ENCODE results near the gene TTC9. TPM values are rescaled to one million over a fixed set of nuclear protein-coding genes. Genes with fewer than 3 reads are reported as not detected.

The TTC9 gene
- total RNA-seq, 2 experiments from 2014 or later, result 7.8 to 11.8 TPM

DNA sequence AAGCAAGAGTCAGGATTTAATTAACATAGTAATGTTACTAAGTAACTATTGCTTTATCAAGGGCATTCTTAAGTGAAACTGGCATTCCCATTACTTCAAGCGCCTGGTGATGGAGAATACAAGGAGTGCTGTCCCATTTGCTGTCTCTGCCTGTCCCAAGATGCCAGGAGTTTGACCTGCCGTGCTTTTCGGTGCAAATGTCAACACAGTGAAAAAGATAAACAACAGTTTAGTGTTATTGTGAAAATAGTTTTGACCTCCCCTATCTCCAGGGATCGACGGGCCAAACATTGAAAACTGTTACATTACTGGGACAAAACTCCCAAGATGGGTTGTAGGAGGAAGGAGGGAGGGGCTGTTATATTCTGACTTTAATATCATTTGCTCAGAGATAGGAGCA lies 74.8 kb downstream of the TTC9 start:
- peaks cover 7% of the 10 kb centered on the region for H3K4me1 Mint-ChIP-seq
- no peak for DNase-seq
- H3K27me3 Mint-ChIP-seq, result peaks cover 15% of the 10 kb centered on the region
- CTCF ChIA-PET, result no interaction called here
- ATAC-seq, result no peak
- no peaks in the 10 kb centered on the region for H3K9me3 Mint-ChIP-seq (ENCODE audit: low read depth)
- H3K27ac Mint-ChIP-seq, result no peak overlapping the region
- H3K36me3 Mint-ChIP-seq, result no peaks in the 10 kb centered on the region
- no peak overlapping the region for H3K4me3 Mint-ChIP-seq

DNA sequence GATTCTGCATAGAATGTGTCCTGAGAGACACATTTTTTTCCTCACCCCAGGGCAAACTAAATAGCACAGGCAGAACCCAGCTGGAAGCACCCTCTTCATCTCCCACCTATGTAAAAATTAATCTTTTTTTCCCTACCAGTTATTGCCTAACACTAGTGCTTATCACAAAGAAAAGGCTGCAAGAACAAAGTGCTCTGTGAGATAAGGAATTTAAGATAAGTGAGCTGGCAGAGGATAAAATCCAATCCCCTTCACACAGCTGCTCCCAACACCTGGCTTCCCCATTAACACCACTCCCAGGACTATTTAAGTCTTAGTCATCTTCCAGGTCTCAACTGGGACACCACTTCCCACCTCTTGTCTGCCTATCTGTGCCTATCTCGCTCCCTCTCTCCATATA lies 75.2 kb downstream of the TTC9 start:
- Mint-ChIP-seq H3K4me1 (peaks cover 7% of the 10 kb centered on the region), H3K9me3 (ENCODE audit: low read depth) (no peaks in the 10 kb centered on the region), H3K36me3 (no peaks in the 10 kb centered on the region), H3K27me3 (peaks cover 15% of the 10 kb centered on the region), H3K4me3 (no peak overlapping the region), H3K27ac (no peak overlapping the region)
- CTCF ChIA-PET, result no interaction called here
- ATAC-seq, result no peak
- no peak for DNase-seq

GRCh38 chr14:70718383-70719118 lies 76.8 kb downstream of the TTC9 start:
- peaks cover 15% of the 10 kb centered on the region for H3K27me3 Mint-ChIP-seq
- DNase-seq (no peak), ATAC-seq (no peak)
- H3K36me3 Mint-ChIP-seq, result no peaks in the 10 kb centered on the region
- no peak overlapping the region for H3K27ac Mint-ChIP-seq
- peaks cover 6% of the 10 kb centered on the region for H3K4me1 Mint-ChIP-seq
- H3K9me3 Mint-ChIP-seq (ENCODE audit: low read depth), result no peaks in the 10 kb centered on the region
- CTCF ChIA-PET, result interaction anchor here (1.2 kb wide), 1 partner anchor 99 kb away, joined by 6 read pairs; no protein-coding TSS in a partner anchor
- H3K4me3 Mint-ChIP-seq, result no peak overlapping the region

- H3K4me1 Mint-ChIP-seq, result no peaks in the 10 kb centered on the region
- H3K27ac Mint-ChIP-seq, result no peak overlapping the region
- CTCF ChIA-PET, result no interaction called here
- ATAC-seq, result no peak
- no peaks in the 10 kb centered on the region for H3K36me3 Mint-ChIP-seq
- H3K9me3 Mint-ChIP-seq (ENCODE audit: low read depth), result no peaks in the 10 kb centered on the region
- peaks cover 6% of the 10 kb centered on the region for H3K27me3 Mint-ChIP-seq
- no peak overlapping the region for H3K4me3 Mint-ChIP-seq
- no peak for DNase-seq
Observed at GRCh38 chr14:70721542-70721941, 79.8 kb downstream of the TTC9 start.

DNA sequence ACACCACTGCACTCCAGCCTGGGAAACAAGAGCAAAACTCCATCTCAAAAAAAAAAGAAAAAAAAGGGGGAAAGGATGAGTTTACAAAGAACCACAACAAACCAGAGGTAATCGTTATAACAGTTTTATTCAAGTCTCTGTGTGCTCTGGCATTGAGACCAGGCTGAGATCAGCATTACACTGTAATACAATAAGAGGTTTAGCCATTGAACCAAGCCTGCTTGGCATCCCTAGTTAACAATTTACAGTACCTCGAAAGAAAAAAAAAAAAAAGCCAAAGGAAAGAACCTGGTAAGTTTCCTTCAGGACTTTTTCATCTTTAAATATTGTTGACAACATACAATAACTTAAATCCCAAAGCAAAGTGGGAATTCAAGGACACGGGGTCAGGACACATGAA lies 80.7 kb downstream of the TTC9 start:
- DNase-seq, result no peak
- Mint-ChIP-seq H3K4me3 (no peak overlapping the region), H3K27ac (no peak overlapping the region), H3K9me3 (ENCODE audit: low read depth) (no peaks in the 10 kb centered on the region), H3K27me3 (no peaks in the 10 kb centered on the region), H3K36me3 (no peaks in the 10 kb centered on the region), H3K4me1 (no peaks in the 10 kb centered on the region)
- no peak for ATAC-seq
- CTCF ChIA-PET, result interaction anchor here (1.5 kb wide), 1 partner anchor 9 kb away, joined by 5 read pairs; no protein-coding TSS in a partner anchor

DNA sequence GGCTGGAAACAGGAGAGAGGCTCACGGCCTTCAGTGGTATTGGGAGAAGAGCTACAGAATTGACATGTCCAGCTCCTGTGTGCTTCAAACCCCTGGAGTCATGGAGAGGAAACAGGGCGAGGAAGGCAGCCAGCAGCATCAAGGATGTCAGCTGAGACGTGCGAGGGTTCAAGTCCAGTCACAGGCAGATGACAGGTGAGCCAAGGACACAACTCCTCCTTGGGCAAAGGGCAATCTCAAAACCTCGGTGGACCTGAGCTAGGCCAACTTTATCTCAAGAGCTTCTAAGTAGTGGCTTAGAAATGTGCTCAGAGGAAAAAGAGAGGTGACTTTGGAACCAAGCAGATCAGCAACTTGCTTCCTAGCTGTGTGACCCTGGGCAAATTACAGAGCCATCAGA lies 81.6 kb downstream of the TTC9 start:
- no peaks in the 10 kb centered on the region for H3K36me3 Mint-ChIP-seq
- CTCF ChIA-PET, result interaction anchor here (1.5 kb wide), 1 partner anchor 10 kb away, joined by 5 read pairs; no protein-coding TSS in a partner anchor
- H3K4me3 Mint-ChIP-seq, result no peak overlapping the region
- no peak for ATAC-seq
- no peaks in the 10 kb centered on the region for H3K27me3 Mint-ChIP-seq
- no peaks in the 10 kb centered on the region for H3K4me1 Mint-ChIP-seq
- H3K9me3 Mint-ChIP-seq (ENCODE audit: low read depth), result no peaks in the 10 kb centered on the region
- H3K27ac Mint-ChIP-seq, result no peak overlapping the region
- DNase-seq, result no peak

DNA sequence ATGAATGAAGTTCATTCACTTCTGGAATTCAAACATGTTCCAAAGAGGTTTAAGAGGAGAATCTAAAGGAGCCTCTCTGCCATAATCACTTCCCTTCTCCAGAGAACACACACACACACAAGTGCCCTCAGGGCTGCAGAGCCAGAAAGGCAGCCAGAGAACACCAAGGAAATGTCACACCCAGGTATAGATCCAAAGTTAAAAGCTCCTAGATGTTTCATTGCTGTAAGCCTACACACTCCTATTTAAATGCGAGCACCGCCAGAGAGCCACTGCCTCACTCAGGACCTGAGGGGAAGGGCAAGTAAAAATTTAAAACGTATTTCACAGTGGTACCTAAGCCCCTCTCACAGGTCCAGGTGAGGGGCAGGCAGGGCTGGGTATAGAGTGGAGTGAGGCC lies 82.4 kb downstream of the TTC9 start:
- CTCF ChIA-PET, result no interaction called here
- Mint-ChIP-seq H3K27ac (no peak overlapping the region), H3K36me3 (no peaks in the 10 kb centered on the region), H3K4me3 (no peak overlapping the region), H3K9me3 (ENCODE audit: low read depth) (no peaks in the 10 kb centered on the region), H3K4me1 (no peaks in the 10 kb centered on the region), H3K27me3 (no peaks in the 10 kb centered on the region)
- ATAC-seq (no peak), DNase-seq (no peak)

DNA sequence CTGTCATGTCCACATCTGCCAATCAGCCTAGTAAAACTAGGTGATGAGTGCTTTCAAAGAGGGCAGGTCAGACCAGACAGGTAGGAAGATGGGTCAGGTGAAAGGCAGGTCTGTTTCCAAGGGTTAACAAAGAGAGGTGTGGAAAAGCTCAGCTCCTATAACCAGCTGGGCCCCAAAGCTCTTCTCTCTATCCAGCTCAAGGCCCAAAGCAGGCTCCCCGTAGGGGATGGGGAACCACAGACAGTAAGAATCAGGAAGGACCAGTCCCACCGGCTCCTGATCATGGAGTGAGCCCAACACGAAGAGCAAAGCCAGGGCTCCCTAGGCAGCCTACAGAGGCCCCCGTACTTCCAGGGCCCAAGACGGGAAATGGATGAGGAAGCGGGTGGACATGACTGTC lies 83.2 kb downstream of the TTC9 start:
- ATAC-seq (no peak), DNase-seq (no peak)
- no peaks in the 10 kb centered on the region for H3K27me3 Mint-ChIP-seq
- no peak overlapping the region for H3K4me3 Mint-ChIP-seq
- H3K9me3 Mint-ChIP-seq (ENCODE audit: low read depth), result no peaks in the 10 kb centered on the region
- no peak overlapping the region for H3K27ac Mint-ChIP-seq
- H3K36me3 Mint-ChIP-seq, result no peaks in the 10 kb centered on the region
- CTCF ChIA-PET, result no interaction called here
- H3K4me1 Mint-ChIP-seq, result no peaks in the 10 kb centered on the region

Other genes with a start within 250 kb of the TTC9 start
- 1 to 10 TPM; 3.6 to 7.3 TPM for gene SYNJ2BP, start 224.8 kb upstream of the TTC9 start, total RNA-seq
- under 1 TPM in 1 of 2 experiments, not detected in 1; 0.07 TPM for gene ADAM21, start 189.7 kb upstream of the TTC9 start, total RNA-seq
- gene ADAM20, start 106.9 kb upstream of the TTC9 start, total RNA-seq, result under 1 TPM; 0.16 to 0.53 TPM
- gene MED6, start 41.3 kb upstream of the TTC9 start, total RNA-seq, result 10 to 100 TPM; 42.7 to 51.8 TPM
- gene MAP3K9, start 167.6 kb downstream of the TTC9 start, total RNA-seq, result 1 to 10 TPM; 6.0 to 6.5 TPM